Transverse colon (tissue), 4 donors: ENCODE measurements around the gene NLGN1. TPM values are rescaled to one million over a fixed set of nuclear protein-coding genes. Genes with fewer than 3 reads are reported as not detected.

Experiments
- DNase-seq: peaks from one replicate; pipeline ENCODE4 v3.0.0-alpha.2; 2019
- H3K27ac ChIP-seq, 4 donors: fragments of 200-600 bp; sonication (generic); 2 replicates each; pipeline ENCODE4 v1.5.1; 2016 to 2018; ENCODE audit warnings: inconsistent platforms in 4 of 4
- H3K27me3 ChIP-seq: fragments of 200-600 bp; sonication (generic); 2 replicates; pipeline ENCODE4 v1.5.1; 2017; ENCODE audit warnings: inconsistent platforms
- H3K36me3 ChIP-seq, 4 donors: fragments of 200-600 bp; sonication (generic); 2 replicates each; pipeline ENCODE4 v1.5.1; 2017 to 2019; ENCODE audit warnings: inconsistent platforms in 4 of 4
- H3K4me1 ChIP-seq, 4 donors: fragments of 200-600 bp; sonication (generic); 2 replicates each; pipeline ENCODE4 v1.5.1; 2017 to 2020; ENCODE audit warnings: inconsistent platforms in 4 of 4
- H3K4me3 ChIP-seq, 4 donors: fragments of 200-600 bp; sonication (generic); 1 replicate in 1 of 4; 2 replicates in 3 of 4; pipeline versions ENCODE4 v1.5.1 to v1.6.1; 2017 to 2019; ENCODE audit warnings: inconsistent platforms in 4 of 4
- H3K9me3 ChIP-seq, 2 donors: fragments of 200-600 bp; sonication (generic); 2 replicates each; pipeline ENCODE4 v1.5.1; 2017 to 2019; ENCODE audit warnings: inconsistent platforms in 2 of 2
- CTCF ChIP-seq, 5 experiments: fragments of 200-600 bp in 3 of 5; fragments of 450-650 bp in 2 of 5; sonication (generic) in 3 of 5; IDR thresholded peaks; 1 replicate in 2 of 5; 2 replicates in 3 of 5; pipeline ENCODE4 v1.5.1; 2016 to 2017; ENCODE audit warnings: antibody characterized with exemption in 5 of 5, inconsistent platforms in 3 of 5, mild to moderate bottlenecking in 2 of 5, moderate library complexity in 1 of 5
- EP300 ChIP-seq: sonication (generic); formaldehyde crosslinking; IDR thresholded peaks from one replicate; pipeline ENCODE4 v1.6.1; 2017; ENCODE audit warnings: antibody characterized with exemption, low read depth
- POLR2A ChIP-seq: fragments of 450-650 bp; IDR thresholded peaks from one replicate; pipeline ENCODE4 v1.6.1; 2016; ENCODE audit warnings: antibody characterized with exemption, mild to moderate bottlenecking, moderate library complexity
- POLR2AphosphoS5 ChIP-seq, 3 donors: sonication (generic); formaldehyde crosslinking; IDR thresholded peaks; one replicate each; pipeline ENCODE4 v1.6.1; 2016; ENCODE audit warnings: antibody characterized with exemption in 3 of 3
- WGBS, 2 donors: methylation state at CpG; one replicate each; pipeline ENCODE4 v1.1.5; 2018; ENCODE audit warnings: low coverage in 1 of 2; 5-methylcytosine and 5-hydroxymethylcytosine counted together
- in situ Hi-C, 4 donors: fragments of 200-750 bp; cut with MboI; loops; one replicate each; pipeline versions ENCODE4 v1.15.0 to v1.15.1; 2017; ENCODE audit warnings: low sequenced_read_pairs in 3 of 4, low pct_ligation_motif_present in 1 of 4, low pct_unique_long_range_greater_than_20kb in 1 of 4
- intact Hi-C: fragments of 100-400 bp; cut with DNase I; formaldehyde crosslinking; loops from one replicate; pipeline ENCODE4 v1.15.1; 2023; ENCODE audit warnings: low total_unique reads
- total RNA-seq, 4 donors: library from RNA; depleted of rRNA; stranded (reverse); fragments of >200 nt; gene quantifications; one replicate each; pipeline ENCODE4 v1.1.0, GENCODE V29; 2016

Gene NLGN1
- total RNA-seq, 4 donors from 2014 or later = 0.40 to 5.2 (median 1.9) TPM; not detected in 1

GRCh38 chr3:173913974-173914421 lies 516.5 kb downstream of the NLGN1 start:
- DNase-seq = no peak
- intact Hi-C loops = no loop called here
- no peak overlapping the region for H3K27ac ChIP-seq
- H3K27me3 ChIP-seq = no peaks in the 10 kb centered on the region
- H3K36me3 ChIP-seq = no peaks in the 10 kb centered on the region
- in situ Hi-C loops = no loop called here
- H3K4me1 ChIP-seq = no peaks in the 10 kb centered on the region
- H3K9me3 ChIP-seq = no peaks in the 10 kb centered on the region
- TF ChIP-seq EP300 (no peak), POLR2AphosphoS5 (IDR thresholded peaks at IDR 0.05) (no peak), CTCF (IDR thresholded peaks at IDR 0.05) (no peak), POLR2A (no peak)
- no peak overlapping the region for H3K4me3 ChIP-seq
- WGBS, 2 donors = 78% methylated on average over 1 of the region's 1 CpG; no CpG with 5 or more reads in 1 of the 2 donors

GRCh38 chr3:173916799-173917198 lies 519.3 kb downstream of the NLGN1 start:
- Histone ChIP-seq H3K4me3 (no peak overlapping the region), H3K4me1 (no peaks in the 10 kb centered on the region), H3K27me3 (no peaks in the 10 kb centered on the region), H3K36me3 (no peaks in the 10 kb centered on the region), H3K9me3 (no peaks in the 10 kb centered on the region), H3K27ac (no peak overlapping the region)
- TF ChIP-seq POLR2AphosphoS5 (IDR thresholded peaks at IDR 0.05) (no peak), CTCF (IDR thresholded peaks at IDR 0.05) (no peak)
- intact Hi-C loops (no loop called here), in situ Hi-C loops (no loop called here)
- DNase-seq = no peak

GRCh38 chr3:173920386-173920785 lies 522.8 kb downstream of the NLGN1 start:
- Histone ChIP-seq H3K4me3 (no peak overlapping the region), H3K36me3 (no peaks in the 10 kb centered on the region), H3K27ac (no peak overlapping the region), H3K4me1 (no peaks in the 10 kb centered on the region), H3K27me3 (no peaks in the 10 kb centered on the region), H3K9me3 (no peaks in the 10 kb centered on the region)
- intact Hi-C loops (no loop called here), in situ Hi-C loops (no loop called here)
- TF ChIP-seq POLR2A (no peak), CTCF (IDR thresholded peaks at IDR 0.05) (no peak), POLR2AphosphoS5 (IDR thresholded peaks at IDR 0.05) (no peak), EP300 (no peak)
- 41% methylated on average over 1 of the region's 1 CpG; no CpG with 5 or more reads in 1 of the 2 donors for WGBS, 2 donors
- DNase-seq = no peak

GRCh38 chr3:173921732-173922131 lies 524.2 kb downstream of the NLGN1 start:
- Histone ChIP-seq H3K27me3 (no peaks in the 10 kb centered on the region), H3K4me1 (no peaks in the 10 kb centered on the region), H3K36me3 (no peaks in the 10 kb centered on the region), H3K4me3 (no peak overlapping the region), H3K9me3 (no peaks in the 10 kb centered on the region), H3K27ac (no peak overlapping the region)
- no peak for TF ChIP-seq EP300
- no peak for TF ChIP-seq POLR2AphosphoS5 (IDR thresholded peaks at IDR 0.05)
- TF ChIP-seq POLR2A = no peak
- no peak for TF ChIP-seq CTCF (IDR thresholded peaks at IDR 0.05)
- no peak for DNase-seq
- 89 to 97% methylated on average over 2 of the region's 2 CpGs for whole genome bisulfite sequencing, 2 donors
- in situ Hi-C loops = no loop called here
- intact Hi-C loops = no loop called here
